GM12874 (cell line): ENCODE results near the gene DCD.

Experiments
- TF ChIP-seq, protein P1 (sequence below): IDR thresholded peaks from 2 replicates; pipeline ENCODE4 v1.5.1; 2011; ENCODE audit warnings: low read depth, mild to moderate bottlenecking, control low read depth, low read length, moderate library complexity; ENCODE audit not compliant: insufficient read depth

The DCD gene

DNA sequence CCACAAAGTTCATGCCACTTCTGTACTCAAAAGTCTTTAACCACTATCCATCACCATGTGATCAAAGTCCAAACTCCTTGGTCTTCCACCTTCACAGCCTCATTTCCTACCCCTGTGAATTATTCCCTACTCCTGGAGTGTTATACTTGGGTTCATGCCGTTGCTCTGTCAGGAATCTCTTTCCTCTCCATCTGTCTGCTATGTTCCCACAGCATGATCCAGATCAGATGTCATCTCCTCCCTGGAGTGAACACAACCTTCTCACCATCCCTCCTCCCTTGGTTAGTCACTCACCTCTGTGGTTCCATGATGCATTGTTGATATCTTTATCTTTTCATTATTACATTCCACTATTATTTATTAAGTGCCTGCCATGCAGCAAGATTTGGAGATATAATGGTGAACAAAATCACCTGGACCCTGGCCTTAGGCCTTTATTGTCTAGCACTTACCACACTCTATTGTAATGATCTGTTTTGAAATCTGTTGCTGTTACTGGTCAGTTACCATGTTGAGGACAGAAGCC, 35.9 kb downstream of the DCD start:
- TF ChIP-seq, protein P1, sequence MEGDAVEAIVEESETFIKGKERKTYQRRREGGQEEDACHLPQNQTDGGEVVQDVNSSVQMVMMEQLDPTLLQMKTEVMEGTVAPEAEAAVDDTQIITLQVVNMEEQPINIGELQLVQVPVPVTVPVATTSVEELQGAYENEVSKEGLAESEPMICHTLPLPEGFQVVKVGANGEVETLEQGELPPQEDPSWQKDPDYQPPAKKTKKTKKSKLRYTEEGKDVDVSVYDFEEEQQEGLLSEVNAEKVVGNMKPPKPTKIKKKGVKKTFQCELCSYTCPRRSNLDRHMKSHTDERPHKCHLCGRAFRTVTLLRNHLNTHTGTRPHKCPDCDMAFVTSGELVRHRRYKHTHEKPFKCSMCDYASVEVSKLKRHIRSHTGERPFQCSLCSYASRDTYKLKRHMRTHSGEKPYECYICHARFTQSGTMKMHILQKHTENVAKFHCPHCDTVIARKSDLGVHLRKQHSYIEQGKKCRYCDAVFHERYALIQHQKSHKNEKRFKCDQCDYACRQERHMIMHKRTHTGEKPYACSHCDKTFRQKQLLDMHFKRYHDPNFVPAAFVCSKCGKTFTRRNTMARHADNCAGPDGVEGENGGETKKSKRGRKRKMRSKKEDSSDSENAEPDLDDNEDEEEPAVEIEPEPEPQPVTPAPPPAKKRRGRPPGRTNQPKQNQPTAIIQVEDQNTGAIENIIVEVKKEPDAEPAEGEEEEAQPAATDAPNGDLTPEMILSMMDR, result no peak

DNA sequence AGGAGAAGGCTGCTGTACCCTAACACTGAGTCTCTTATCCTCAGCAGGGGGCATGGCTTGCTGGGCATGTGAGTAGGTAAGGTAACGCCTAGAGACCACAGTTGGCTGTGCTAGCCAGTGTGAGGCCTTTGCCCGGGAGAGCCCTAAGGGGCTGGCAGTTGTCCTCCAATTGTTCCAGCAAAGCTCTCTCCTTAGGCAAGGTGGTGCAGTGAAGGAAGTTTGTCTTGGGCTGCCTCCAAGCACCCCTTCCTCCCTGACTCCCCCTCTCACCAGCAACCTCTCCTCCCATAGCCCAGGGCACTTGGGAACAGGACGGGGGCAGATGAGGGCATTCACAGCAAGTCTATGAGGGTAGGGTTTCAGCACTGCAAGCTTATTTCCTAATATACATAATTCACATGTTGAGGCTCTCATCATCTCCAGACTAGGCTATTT, 36.4 kb downstream of the DCD start:
- TF ChIP-seq, protein P1, result no peak

DNA sequence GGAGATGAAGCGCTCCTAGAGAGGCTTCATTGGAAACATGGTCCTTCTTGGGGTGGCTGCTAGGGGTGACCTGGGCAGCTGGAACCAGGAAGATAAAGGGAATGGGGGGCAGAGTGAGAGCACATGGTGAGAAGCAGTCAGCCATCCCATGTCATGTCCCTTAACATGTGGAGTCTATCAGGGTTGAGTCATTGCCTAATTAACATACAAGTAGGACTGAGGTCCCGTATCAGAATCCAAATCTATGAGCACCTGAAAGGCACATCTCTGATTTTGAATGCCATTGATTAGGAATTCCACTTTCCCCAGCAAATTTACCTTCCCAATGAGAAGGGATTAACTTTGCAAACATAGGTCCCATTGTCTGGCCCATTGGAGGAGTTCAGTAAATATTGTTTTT, 39.4 kb downstream of the DCD start:
- TF ChIP-seq, protein P1, result no peak

DNA sequence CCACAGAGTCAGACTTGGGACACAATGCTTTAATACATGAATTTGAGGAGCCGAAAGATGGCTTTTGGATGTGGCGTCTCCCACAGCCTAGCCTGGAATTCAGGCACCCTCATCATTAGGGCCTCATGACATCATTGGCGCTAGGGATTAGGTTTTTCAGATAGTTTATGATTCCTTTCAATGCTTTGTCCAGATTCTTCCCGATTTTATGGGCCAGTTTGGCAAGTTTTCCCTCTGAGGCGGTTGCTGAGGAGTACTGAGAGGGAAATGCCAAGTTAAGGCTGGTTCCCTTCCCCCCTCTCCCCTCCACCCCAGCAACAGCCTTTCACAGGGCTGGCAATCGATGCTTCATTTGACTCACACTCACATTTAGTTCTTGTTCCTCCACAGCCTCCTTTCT, 40.0 kb downstream of the DCD start:
- TF ChIP-seq, protein P1, result no peak

DNA sequence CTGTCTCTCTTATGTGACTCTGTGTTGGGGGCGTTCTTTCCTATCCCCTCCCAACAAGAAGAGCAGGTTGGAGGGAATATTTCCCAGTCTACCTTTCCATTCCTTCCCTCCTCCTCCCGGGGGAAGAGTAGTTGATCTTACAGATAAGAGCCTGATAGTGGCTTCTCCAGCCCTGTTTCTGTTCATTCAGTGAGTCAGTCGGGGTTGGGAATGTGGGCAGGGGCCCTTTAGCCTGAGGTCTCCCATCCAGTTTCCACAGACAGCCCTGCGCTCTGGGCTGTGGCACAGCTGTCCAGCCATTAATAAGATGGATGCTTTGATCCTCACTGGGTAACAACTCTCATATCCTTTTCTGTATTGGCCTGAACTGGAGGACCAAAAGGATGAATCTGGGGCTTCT, 41.6 kb downstream of the DCD start:
- TF ChIP-seq, protein P1, result no peak

DNA sequence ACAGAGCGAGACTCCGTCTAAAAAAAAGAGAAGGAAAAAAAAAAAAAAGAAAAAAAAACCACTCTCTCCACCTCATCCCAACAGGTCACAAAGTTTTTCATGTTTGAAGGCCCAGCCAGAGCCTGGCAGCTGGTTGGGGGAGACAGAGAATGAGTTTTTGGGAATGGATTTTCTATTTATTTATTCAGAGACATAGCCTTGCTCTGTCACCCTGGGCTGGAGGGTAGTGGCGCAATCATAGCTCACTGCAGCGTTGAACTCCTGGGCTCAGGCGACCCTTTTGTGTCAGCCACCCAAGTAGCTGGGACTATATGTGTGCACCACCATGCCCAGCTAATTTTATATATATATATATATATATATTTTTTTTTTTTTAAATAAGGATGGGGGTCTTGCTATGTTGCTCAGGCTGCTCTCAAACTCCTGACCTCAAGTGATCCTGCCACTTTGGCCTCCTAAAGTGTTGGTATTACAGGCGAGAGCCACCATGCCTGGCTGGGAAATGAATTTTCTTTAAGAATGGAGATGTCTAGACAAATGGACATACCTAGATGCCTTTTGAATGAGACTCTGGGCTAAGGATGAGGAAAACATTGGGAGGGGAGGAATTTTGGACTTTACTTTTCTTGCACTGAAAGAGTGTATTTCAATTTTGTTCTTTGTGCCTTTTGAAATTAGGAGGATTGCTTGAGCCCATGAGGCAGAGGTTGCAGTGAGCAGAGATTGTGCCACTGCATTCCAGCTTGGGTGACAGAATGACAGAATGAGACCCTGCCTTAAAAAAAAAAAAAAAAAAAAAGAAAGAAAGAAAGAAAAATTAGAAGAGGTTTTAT, 42.8 kb downstream of the DCD start:
- TF ChIP-seq, protein P1, result no peak

DNA sequence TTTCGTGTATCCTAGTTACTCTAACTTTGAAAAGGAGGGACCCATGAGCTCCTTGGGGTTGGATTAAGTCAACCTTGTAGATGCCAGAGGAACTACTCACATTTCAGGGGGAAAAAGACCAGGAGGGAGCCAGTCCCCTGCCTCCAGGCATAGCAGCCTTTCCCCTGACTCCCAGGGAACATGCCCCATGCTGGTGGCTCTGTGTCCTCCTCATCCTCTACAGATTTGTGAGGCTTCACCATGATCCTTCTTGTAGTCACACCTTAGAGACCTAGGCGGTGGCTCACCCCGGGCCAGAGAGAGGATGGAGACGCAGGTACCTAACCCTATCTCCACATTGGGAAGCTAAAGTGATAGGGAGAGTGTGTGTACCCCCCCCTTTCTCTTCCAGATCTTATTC, 43.7 kb downstream of the DCD start:
- TF ChIP-seq, protein P1, result no peak
